HG03175 (cell line): ENCODE data around the gene CDH7.

Experiments
- ATAC-seq: cut with Tn5 transposase; IDR thresholded peaks from one replicate; pipeline ENCODE4 v1.9.1; 2021; ENCODE audit warnings: mild to moderate bottlenecking, moderate library complexity; ENCODE audit not compliant: unreplicated experiment

Gene CDH7

DNA sequence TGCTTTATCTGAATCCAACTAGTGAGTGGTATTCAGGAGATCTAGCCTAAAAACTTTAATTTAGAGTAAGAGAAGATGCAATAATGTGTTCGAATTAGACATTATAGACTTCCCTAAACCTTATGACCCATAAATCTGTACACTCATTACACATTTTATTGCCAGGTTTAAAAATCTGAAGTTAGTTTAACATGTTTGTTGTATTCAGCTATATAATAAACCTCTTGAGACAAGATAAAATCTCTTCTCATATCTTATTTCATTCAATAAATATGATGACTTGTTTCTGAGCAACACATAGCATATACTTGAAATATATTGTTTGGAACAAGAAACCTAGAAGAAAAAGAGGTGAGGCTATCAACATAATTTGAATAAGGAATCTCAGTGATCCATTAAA lies 150.7 kb downstream of the CDH7 start:
- ATAC-seq, result no peak

DNA sequence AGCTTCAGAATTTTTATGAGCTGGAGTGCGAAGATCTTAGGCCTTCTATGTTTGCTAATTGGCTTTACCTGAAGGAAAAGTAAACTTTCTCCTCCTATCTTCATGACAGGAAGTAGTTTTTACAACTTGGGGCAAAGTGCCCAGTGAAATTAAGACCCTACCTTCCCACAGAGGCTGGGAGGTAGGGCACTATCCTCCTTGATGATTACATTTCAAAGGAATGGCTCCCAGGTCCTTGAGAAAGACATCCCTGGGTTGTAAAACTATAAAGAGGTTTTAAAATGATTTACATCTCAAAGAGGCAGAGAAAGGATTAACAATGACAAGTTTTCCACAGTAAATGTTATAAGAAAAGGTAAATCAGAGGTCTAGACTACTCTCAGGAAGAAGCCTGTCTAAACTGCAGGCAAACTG lies 155.8 kb downstream of the CDH7 start:
- ATAC-seq, result no peak

DNA sequence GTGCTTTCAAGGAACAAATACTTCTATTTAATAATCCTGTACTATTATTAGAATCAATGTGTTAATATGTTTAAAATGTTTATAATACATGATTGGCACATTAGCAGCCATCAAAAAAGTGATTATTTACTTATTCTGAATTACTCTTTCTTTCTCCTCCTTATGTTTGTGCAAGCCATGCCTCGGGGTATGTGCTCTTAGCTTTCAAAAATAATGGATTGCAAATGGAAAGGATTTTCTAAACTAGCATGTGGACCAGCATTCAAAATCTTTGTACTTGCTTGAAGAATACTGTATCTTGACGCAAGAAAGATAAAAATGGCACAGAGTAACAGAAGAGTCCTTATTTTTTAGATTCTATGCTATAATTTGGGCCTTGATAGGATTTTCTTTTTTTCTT lies 156.5 kb downstream of the CDH7 start:
- no peak for ATAC-seq

GRCh38 chr18:65919018-65919417 lies 168.2 kb downstream of the CDH7 start:
- ATAC-seq, result no peak

- no peak for ATAC-seq
These were observed 168.9 kb downstream of the CDH7 start for GRCh38 chr18:65919663-65920062.

- ATAC-seq, result no peak
These were observed 171.3 kb downstream of the CDH7 start for GRCh38 chr18:65922103-65922502.

DNA sequence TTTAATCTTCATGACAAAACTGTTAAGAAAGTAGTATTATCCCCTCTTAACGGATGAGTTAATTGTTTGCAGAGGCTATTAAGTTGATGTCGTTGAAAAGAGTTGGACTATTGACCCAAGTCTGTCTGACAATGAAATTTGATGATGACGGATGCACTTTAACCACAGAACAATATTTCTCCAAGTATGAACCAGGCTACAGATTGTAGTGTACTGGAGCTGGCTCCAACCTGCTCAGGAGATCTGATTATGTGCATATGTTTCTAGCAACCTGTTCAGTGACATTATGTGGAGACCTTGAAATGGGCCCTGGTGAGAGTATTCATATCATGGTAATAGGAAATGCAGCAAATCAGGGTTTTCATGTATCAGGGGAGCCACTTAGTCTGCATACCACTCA lies 174.1 kb downstream of the CDH7 start:
- ATAC-seq, result no peak

- no peak for ATAC-seq
These were observed 184.1 kb downstream of the CDH7 start for GRCh38 chr18:65934874-65935273.

GRCh38 chr18:65936678-65937077 lies 185.9 kb downstream of the CDH7 start:
- no peak for ATAC-seq

DNA sequence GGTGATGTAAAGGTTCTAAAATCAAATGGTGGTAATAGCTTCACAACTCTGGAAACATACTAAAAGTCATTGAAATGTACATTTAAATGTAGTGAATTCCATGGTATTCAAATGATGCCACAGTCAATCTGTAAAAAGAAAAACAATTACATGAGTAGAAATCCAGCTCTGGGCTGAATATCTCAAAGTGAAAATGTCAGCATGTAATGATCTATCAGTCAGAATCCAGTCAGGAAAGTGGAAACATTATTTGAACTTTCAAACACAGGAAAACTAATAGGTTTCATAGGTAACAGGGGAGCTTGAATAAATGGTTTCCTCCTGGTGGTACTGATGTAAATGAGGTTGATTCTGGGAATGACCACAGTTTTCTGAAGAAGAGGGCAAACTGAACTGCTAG lies 186.4 kb downstream of the CDH7 start:
- ATAC-seq, result no peak

DNA sequence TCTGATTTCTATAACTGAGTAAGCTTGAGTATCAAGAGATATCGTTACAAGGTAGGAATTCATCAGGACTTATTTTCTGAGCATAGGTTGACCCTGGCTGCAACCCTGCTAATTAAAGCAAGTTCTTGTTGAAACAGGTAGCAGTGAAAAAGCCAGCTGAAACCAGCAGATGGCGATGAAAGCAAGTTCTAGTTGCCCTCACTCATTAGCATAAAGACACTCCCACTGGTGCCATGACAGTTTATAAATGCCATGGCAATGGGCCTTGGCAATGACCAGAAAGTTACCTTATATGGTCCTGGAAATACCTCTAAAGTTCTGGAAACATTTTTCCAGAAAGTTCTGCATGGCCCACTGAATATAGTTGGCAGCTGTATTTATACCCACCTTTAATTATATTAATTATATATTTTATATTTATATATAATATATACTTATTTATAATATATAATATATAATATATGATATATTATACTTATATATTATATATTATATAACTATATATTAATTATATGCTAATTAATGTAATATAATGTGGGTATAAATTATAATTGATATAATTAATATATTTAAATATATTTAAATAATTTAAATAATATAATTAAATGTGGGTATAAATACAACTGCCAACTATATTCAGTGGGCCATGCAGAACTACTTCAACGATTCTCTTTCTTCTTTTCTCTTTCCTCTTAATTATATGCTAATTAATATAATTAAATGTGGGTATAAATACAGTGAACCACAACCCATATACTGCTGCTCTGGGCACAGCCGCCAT lies 188.0 kb downstream of the CDH7 start:
- peak; percentile 75 for ATAC-seq
